ENCODE data around the gene HMX1.

The HMX1 gene

DNA sequence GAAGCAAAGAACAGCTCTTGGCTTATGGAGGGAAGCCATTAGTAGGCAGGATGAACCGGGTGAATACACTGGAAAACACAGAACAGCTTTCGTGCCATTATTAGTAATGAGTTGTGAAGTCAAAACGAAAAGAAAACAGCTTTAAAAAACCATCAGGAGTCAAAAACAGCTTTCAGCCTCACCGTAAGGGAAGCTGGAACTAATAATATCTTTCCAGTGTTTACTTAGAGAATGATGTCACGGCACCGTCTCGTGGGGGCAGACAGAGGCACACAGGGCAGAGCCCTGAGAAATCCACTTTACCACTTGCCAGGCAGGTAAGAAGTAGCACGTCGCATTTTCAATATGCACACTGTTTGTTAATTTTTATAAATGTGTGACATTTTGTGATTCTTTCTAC lies 37.9 kb upstream of the HMX1 start:
- DNase-seq, result no peak

DNA sequence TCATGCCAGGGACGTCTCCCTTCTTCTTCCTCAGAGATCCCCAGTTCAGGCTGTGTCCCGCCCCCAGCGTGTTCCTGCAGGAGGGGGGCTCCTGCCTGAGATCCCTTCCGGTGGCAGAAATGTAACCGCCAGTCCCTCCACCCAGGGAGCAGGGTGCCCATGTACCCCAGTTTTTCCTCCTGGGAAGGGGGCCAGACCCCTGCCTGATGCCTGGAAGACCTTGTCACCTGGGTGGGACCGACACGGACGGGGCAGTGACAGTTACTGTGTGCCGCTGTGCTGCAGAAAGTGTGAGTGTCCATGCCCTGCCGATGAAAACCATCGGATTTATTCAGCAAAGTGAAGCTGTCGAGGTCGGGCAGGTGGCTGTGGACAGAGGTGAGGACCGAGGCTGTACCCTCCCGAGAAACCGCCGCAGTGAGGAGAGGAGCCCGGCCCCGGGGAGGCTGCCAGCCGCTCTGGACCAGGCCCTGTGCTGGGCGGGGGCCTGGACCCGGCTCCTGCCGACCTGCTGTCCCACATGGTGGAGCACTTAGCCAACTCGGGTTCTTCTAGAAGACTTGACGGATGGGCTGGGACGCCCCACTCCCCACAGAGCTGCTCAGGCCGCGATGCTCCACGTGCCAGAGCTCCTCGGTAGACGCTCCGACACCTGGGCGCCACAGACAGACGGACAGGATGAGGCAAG lies 36.7 kb upstream of the HMX1 start:
- DNase-seq, result no peak

DNA sequence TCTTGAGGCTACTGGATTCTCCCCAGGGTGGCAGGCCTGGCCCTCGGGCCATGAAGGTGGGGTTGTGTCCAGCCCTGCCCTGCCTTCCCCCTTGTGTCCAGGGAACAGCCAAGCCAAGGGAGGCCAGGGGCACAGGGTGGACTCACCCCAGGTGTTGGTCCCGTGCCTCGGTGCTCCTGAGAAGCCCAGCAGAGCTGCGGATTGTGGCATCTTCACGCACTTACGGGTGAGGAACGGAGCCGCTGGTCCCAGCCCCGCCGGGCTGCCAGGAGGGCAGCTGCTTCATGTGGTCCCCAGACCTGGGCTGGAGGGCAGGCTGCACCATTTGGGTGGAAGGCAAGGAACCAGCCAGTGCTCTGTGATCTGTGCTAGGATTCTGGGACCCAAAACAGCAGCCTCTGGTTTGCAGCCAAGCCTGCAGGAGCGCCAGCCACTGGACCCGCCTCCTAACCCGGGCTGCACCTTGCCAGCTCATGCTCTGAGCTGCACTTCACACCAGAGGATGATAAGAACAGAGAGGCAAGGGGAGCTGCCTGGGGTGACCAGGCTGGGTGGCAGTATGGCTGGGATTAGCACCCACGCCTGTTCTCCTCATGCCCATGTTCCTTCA lies 36.1 kb upstream of the HMX1 start:
- DNase-seq, result no peak

DNA sequence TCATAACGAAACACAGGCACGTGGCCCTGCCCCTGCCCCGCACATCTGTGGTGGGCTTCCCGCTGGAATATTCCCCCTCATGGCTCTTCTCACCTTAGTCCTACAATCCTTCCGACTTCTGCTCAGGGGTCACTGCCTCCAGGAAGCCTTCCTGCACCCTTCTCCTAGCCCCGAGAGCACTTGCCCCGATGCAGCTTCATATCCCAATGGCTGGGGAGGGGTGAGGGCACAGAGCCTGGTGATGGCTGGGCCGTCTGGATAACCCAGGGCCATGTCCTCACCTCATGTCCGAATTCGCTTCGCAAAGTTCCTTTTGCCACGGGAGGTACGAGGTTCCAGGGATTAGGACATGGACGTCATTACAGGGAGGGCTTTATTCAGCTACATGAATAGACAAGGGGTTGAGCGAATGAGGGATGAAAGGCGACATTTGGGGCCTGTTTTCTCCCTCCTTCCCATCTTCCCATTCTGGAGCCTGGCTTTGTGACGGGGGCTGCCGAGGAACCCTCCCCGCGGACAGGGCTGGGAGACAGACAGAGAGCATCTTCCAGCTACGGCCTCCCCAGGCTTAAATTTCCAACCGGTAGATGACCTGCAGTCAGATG lies 35.5 kb upstream of the HMX1 start:
- no peak for DNase-seq

DNA sequence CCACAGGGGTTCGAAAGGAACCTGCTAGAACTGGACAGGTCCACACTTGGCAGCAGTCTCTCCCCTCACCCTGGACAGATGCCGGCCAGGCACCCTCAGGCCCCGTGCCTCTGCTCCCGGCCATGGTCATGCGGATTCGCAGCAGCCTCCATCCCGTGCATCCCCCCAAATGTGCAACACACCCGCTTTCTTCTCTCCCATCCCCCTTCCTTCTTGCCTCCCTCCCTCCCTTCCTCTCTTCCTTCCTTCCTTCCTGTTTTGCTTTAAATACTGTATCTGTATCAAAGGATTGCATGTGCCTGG lies 35.0 kb upstream of the HMX1 start:
- no peak for DNase-seq

DNA sequence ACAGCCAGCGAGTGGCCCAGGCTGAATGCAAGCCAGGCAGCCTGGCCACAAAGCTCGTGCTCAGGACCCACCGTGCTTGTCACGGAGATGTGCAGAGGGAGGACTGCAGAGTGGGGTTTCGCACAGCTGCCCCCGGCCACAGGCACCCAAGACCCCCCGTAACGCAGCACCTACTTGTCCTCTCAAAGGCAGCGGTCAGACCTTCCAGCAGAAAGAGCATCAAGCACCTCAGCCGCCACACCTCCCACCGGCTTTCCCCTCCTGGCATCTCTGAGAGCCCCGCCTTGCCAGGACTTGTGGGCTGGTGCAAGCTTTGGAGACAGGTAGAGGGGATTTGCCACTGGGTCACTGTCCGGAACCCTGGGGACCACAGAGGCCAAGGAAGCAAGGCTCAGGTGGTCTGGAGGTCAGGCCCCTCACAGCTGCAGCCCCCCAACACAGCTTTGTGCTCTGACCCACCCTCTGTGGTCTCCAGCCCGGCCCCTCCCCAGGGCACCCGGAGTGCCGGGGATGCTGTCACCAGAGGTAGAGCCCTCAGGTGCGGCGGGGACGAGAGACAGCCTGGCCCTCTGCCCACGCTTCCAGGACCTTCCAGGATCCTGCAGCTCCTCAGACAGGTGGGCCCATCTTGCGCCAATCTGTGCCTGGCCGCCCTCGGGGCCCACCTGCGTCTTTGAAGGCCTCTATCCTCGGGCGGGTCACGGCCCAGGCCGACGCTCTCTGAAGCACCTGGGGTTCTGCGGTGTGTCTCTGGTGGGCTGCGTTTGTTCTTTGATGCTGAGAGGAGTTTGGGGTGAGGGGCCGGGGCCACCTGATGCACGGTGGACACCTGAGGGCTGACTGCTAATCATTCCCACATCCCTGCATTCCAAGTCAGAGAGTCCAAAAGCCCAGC lies 34.4 kb upstream of the HMX1 start:
- no peak for DNase-seq

DNA sequence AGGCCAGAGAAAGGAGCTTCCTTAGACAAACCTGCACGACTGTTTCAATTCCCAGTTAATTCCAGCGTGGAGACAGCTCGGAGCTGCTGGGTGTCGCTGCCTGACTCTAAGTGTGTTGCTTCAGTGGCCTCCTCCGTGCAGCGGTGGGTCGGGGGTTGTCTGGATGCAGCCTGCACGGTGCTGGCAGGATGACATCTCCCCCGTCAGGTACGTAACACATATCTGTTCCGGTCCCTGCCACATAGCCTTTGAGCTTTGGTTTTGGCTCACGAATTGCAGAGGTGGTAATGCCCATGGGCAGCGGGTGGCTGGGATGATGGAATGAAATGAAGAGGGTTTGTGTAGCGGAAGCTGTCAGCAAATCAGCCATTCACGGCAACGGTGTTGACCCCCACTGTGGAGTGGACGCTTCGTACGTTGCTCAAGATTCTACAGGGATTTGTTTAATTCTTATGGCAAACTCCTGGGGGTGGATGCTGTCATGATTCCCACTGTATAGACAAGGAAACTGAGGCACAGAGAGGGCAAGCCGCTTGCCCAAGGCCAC lies 33.7 kb upstream of the HMX1 start:
- DNase-seq, result no peak

DNA sequence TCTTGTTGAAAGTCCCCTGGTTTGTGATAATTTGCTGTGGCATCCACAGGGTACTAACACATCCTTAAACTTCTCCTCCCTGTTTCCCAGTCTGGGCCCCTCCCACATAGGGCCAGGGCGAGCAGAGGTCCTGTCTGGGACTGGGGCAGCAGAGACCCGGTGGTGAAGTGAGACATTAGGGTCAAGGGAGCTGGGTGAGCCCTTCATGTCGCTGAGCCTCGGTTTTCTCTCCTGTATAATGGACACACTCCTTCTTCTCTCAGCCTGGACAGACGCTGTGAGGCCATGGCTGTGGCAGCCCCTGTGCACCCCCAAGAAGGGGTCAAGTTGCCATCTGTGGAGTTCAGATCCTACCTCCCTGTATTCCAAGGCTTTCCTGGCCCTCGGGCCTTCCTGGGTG lies 33.0 kb upstream of the HMX1 start:
- no peak for DNase-seq

DNA sequence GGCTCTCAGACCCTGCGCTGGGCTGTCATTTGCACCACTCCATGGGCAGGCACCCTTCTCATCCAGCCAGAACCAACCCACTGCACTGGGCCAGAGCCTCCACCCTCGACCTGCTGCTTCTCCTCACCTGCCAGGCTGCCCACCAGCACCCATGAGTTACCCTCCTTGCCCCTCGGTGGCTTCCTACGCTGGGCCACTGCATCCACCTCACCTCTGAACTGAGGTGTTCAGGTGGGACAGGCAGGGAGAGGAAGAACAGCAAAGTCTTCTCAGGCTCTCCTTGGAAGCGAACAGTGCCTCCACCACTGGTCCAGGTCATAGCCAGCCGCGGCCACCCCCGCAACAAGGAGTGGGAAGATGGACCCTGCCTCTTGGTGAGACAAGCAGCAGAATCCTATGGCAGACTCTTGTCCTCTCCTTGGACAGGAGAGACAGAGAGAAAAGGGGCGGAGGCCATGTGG lies 32.4 kb upstream of the HMX1 start:
- no peak for DNase-seq

DNA sequence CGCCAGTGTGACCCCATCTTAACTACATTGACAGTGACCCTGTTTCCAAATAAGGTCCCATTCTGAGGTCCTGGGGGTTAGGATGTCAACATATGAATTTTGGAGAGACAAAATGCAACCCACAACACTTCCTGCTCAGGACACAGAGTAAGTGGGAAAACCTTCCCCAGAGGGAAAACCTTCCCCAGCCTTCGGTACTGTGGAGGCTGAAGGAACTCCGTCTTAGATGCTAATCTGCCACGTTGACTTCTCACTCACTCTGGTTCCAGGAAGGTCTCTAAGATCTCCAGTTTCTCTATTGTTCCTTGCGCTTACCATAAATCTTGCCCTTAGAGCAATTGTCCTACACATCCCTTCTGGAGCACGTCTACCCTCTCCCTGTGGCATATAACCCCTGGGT lies 29.7 kb upstream of the HMX1 start:
- no peak for DNase-seq

DNA sequence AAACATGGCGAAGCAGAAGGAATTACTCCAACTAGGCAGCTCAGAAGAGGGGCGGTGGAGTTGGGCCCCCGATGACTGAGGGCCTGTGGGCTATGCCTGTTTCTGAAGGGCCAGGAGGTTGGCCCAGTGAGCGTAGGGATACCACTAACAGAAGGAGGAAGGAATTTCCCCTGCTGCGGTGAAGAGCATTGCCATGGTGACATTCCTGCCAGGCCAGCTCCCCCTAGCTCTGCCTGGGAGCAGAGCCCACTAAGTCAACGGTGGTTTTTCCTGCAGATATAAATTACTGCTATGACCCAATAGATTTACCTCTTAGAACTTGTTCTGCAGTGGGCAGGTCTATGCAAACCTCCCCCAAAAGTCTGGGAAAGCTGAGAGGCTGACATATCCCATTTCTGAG lies 28.9 kb upstream of the HMX1 start:
- DNase-seq, result no peak

DNA sequence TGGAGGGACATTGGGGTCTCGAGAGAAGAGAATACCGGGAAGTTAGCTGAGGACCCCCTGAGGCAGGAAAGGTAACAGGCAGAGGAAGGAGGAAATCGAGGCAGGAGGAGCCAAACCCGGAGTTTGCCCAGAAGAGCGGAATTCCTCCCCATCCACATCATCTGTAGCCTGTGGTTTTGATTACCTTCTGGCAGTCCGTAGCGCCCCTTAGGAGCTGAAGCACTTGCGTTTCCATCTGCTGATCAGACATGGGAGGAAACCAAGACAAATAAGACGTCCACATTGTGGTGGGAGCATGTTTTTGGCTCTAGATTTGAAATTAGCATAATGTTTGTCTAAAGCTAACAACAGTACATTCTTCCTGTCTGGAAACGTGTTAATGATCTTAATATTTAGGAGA lies 26.8 kb upstream of the HMX1 start:
- no peak for DNase-seq

DNA sequence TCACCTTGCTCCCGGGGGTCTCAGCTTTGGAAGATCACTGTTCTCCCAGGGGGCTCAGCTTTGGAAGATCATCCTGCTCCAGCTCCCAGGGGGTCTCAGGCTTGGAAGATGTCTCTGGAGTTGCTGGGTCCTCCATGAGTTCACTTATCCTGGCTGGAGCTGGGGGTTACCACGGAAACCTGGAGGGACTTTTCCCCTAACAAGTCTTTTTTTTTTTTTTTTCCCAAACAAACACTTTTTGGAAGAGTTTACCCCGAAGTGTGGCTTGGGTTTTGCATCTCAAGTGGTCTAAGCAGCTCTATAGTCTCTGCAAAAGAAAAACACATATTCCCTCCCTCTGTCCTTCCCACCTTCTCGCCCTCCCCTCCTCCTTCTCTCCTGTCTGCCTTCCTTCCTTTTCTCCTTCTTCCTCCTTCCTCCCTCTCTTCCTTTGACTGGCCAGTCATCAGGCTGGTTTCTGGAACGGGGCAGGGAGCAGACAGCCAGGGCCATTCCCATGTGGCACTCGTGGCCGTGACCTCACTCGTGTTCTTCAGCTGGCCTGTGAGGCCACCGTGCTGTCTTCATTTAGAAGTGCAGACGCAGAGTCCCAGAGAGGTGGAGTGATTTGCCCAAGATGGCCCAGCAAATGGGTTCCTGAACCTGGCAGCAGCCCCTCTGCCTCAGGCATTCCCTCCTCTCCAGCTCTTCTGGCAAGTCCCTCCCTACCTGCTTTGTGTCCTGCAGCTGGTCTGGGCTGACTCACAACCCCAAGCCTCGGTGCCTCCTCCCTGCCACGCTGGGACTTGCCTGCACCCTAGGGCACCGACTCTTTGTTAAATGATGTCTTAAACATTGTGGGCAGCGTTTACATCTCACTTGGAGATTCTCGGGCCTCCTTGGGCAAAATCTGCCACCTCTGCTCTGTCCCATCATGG lies 25.9 kb upstream of the HMX1 start:
- DNase-seq, result no peak

DNA sequence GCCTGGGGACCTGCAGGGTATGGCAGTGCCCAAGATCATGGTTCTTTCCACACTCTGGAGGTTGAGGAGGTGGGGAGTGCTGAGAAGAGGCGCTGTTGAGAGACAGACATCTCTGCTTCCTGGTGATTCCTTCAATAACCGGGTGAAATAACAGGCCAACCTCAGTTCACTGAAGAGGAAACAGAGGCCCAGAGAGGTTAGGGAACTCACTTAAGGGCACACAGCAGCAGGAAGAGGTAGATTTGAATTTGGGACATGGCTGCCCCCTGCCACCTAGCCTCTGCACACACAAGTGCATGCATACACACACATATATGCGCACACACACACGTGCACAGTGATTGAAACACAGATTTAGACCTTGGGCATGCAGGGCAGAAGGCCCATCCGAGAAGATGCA lies 24.9 kb upstream of the HMX1 start:
- no peak for DNase-seq

DNA sequence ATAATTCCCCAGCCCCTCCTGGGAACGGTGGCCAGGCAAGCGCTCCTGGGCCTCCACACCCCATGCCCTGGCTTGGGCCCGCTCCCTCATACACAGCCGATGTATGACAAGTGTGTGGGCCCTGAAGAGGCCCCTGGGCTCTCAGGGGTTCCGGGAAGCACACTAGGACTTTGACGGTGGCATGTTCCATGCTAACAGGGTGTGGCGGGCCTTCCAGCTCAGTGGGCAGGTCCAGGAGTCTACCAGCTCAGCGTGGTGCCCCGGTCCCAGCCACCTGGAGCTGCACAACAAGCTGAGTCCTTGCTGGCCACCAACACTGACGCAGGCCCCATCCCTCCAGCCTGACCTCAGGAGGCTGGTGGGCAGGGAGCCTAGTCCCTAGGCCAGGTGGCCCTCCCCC lies 24.4 kb upstream of the HMX1 start:
- DNase-seq, result no peak

DNA sequence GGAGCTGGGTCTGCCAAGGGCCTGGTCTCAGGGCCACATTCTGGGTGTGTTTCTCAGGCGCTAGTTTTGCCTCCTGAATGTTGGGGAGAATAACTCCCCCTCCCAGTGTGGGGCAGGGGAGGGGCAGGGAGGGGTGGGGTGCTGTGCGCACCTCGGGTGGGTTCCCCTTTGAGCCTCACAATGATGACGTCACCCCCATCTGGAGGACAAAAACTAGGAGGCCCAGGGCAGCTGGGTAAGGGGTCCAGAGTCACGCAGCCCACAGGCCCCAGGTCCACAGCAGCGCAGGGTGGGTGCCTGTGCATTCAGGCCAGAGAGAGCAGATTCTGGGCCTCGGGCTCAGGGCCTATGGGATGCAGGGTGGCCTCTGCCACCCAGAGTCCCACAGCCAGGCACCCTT lies 23.7 kb upstream of the HMX1 start:
- DNase-seq, result no peak

DNA sequence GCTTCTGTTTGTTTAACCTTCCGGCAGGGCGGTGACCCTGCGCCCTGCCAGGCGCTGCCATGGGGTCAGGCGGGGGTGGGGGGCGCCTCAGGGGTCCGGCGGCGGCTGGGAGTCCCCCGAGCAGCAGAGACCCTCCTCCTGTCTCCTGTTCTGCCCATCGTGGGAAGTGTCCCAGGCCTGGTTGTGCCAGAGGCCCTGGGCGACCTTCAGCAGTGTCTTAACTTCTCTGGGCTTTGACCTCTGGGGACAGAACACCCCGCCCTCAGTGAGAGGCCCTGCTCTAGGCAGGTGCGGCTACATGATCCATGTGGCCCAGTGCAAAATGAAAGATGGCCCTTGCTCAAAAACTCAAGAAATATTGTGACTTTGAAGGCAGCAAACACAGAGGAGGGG lies 22.8 kb upstream of the HMX1 start:
- no peak for DNase-seq

DNA sequence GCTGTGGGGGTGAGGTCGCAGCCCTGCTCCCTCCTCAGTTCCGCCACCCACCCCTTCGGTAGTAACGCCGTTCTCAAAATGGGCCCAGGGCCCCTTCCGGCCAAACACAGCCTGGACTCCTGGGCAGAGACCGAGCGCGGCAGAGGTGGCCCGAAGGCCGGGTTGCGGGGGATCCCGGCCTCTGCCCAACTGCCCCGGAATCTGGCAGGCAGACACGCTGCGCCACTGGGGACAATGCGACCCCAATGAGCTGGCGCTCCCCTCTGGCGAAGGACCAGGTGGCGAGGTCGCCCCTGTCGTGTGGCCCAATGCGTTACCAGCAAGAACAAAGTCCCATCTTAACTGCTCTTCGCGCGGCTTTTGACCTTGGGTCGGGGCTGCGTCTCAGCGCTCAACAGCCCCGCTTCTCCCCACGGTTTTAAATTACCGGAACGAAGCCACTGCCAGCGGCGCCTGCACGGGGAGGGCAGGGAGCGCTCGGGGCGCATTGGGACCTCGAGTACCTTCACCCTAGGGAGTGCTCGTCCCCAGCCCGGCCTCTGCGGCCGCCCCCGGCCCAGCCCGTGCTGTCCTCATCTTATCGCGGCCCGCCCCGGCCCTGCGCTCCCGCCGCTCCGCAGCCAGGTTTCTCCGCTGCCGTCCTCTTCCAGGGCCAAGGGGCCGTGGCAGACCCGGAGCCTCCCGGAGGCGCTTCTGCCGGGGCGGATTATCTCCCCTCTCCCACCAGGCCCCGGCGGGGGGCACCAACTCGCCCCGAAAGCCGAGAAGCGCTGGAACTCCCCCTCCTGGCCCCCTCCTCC lies 22.2 kb upstream of the HMX1 start:
- DNase-seq, result no peak

DNA sequence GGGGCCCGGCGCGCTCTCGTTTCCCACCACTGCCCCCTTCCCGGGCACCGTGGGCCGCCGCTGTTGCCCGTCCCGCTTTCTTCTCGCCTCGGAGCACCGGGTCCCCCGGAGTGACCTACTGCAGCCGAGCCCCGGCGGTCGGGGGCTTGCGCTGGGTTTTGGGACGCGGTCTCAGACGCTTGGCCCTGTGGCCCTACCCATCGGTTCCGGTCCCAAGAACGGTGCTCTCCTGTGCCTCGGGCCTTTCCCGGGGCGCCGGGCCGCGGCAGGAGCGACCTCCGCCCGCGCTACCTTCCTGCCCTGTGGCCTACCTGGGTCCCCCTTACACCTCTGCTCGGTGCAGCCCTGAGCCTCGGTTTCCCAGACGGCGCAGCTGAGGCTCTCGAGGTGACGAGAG lies 21.6 kb upstream of the HMX1 start:
- no peak for DNase-seq

DNA sequence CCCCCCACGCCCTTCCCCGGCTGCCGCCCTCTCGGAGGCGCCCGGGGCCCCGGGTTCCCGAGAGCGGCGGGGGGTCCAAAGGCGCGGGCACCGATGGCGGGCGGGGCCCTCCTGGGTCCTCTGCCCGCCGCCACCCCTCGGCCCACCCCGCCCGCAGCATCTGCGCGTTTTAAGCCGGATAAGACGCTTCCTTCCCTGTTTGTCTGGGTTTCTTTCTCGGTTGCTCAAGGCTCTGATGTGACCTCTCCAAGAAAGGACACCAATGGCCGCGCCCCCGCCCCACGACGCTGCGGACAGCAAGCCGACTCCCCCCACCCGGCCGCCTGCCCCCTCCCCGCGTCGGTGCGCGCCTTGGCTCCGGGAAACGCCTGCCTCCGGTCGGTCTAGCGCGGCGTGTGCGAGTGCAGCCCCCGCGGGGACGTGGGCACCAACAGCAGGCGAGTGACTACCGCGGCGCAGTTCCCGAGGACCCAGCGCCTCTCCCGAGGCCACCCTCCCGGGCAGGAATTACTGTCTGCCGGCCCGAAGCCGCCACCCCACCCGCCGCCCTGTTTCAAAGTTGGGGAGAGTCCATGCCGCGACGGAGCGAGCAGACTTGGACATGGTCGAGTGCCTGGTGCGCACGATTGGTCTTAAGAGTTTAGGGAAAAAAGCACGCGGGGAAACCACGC lies 21.1 kb upstream of the HMX1 start:
- no peak for DNase-seq
